ENCODE results near the gene TXNRD2.
"Not testable (repeated sequence)": the region's sequence is repeated elsewhere in the genome, so short reads cannot be mapped to it uniquely, and the experiment has no call there.

TXNRD2 gene

DNA sequence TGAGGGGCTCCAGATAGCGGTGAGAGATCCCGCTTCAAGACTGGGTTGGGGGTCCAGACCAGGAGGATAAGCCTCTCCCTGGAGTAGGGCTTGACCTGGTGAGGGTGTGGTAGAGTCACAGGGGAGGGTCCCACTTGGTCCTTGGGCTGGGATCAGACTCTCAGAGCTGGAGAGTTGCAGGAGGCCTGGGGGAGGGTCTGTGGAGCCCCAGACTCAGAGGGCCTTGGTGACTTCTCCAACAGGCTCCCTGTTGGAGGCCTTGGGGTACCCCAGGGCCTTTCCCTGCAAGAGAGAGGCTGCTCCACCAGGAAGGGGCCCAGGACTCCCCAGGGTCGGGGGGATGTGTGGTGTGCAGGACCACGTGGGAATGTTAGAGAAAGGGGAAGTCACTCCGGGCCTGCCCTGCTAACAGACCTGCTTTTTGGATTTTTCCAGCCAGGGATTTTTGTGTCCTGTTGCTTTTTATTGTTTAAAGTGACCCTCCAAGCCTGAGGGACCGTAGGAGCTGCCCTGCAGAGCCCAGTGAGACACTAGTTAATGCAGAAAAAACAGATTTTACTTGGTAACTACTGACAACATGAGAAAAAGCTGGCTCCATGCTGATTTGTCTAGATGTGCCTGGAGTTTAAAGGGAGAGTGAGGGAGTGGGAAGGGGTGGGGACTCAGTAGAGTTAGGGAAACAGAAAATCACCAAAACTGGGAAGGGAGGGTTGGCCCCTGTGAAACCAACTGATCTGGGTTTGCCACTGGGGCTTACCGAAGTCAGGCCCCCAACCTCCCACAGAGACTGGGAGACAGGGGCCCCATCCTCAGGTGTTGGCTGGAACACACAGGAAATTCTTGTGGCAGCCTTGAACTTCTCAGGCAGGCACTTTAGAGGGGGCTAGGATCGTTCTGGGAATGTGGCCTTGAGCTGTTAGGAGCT lies 801 bp upstream of the TXNRD2 start:
- no peak for DNase-seq

DNA sequence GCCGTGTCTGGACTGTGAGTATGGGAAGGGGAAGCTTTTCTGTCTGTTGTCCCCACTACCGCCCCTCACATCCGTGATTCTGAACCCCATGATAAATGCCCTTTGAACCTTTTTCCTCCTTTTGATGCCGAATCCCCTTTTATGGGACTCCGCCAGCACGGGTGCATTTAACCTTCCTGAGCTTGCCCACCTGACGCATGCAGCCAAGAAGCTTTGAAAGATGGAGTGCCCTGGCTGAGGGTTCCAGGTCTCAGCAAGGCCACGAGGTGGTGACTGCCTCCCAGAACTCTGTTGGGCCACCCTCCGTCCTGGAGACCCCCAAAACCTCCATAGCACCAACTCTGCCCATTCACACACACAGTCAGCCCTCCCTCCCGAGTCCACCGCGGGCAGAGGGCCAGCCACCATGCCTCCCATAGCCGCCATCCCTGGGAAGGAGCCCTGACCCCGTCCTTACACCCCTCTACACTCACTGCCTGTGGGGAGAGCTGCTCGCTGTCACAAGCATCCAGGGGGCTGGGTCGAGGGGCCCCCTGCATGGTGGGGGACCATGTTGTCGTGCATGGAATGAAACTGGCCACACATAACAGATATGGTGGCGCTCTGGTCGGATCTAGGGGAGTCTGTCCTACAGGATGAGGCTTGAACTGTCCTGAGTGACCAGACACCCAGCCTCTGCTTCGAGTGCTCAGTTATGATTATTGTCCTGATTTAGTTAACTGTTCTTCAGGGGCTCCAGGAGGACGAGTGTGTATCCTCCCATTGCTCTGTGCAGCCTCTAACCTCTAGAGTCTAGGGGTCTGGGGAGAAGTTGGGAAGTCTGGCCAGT lies 868 bp downstream of the TXNRD2 start:
- no peak for DNase-seq

GRCh38 chr22:19937616-19938473 lies 3.8 kb downstream of the TXNRD2 start:
- DNase-seq = no peak

GRCh38 chr22:19936513-19936912 lies 5.1 kb downstream of the TXNRD2 start:
- no peak for DNase-seq

- DNase-seq = not testable (repeated sequence)
Measured at GRCh38 chr22:19935123-19935718, 6.4 kb downstream of the TXNRD2 start.

DNA sequence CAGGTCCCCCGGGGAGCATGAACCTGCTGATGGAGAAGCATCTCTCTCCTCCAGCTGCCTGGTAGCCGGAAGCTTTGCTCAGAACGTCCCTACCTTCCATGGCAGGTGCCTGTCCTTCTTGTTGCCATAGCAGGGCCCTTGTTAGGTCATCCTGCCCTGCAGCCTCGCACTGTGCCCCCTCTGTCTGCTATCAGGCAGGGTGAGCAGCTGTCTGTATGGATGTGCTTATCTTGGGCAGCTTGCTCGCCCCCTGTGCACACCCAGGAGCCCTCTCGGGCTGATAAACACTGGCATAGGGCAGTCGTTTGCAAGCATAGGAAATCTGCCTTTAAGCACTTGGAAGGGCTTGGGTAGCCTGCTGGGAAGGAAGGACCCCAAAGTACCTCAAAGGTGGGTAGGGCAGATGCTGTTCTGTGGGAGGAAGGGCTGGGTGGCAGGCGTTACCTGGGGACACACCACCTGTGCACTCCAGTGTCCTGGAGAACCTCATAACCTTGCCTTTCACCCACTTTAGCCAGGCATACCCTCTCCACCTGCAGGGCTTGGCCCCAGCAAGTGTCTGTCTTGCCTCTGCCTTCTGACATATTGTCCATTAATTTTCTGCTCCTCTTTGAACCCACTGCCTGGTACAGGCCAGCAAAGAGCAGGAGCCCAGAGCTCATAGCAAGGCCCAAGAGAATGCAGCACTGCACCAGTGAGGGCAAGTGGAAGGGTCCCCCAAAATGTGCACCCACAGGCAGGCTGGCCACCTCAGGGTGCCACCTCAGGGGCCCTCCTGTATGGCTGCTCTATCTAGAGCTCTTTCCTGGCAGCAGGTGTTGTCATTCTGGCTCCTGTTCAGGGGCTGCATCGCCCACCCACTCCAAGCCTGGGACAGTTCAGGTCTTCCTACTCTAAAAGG lies 8.0 kb downstream of the TXNRD2 start:
- no peak for DNase-seq

- DNase-seq = no peak
Measured at GRCh38 chr22:19932367-19933206, 9.0 kb downstream of the TXNRD2 start.

DNA sequence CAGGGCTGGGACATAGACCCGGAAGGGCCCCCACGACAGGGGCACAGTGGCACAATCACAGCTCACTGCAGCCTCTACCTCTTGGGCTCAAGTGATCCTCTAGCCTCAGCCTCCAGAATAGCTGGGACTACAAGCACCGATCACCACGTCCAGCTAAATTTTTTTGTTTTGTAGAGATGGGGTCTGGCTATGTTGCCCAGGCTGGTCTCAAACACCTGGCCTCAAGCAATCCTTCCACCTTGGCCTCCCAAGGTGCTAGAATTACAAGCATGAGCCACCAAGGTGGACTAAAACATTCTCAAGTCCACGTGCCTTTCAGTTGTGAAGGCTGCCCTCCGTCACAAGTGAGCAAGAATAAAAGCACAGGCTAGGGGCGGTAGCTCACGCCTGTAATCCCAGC lies 10.1 kb downstream of the TXNRD2 start:
- DNase-seq = no peak

- no peak for DNase-seq
Measured at GRCh38 chr22:19930551-19931486, 10.8 kb downstream of the TXNRD2 start.

DNA sequence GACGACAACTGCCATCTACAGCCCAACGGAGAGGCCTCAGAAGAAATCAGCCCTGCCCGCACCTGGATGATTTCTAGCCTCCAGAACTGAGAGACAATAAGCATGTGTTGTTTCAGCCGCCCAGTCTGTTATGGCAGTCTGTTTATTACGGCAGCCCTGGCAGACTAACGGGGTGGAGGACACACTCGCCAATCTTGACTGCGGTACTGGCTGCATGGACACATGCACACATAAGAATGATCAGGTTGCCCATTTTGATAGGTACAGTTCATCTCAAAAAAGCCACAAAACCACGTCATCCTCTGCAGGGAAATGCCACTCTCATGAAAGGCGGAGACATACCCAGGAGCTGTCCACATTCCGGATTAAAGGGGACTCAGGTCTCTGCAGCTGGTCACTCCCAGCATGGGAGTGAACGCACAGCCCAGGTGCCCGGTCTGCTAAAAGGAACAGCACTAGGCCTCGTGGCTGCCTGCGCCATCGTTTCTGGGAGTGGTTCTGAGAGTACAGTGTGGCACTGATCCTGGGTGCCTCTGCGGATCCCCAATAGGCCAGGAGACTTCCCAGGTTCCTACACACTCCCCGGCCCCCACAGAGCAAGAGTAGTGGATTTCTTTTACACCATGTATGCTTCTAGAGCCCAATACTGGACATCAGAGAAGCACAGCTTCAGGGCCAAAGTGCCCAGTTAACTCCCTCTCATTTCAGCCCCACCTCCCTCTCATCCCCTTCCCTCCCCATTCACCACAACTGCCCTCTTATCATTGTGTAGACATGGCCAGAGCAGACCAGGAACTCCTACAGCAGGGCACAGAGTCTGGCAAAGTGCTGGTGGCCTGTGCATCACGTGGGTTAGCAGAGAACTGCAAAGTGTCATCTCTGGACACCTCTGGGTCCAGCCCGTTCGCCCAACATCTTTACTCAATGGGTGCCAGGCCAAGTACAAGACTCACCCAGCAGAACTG lies 11.8 kb downstream of the TXNRD2 start:
- no peak for DNase-seq

- no peak for DNase-seq
Measured at GRCh38 chr22:19928207-19928606, 13.4 kb downstream of the TXNRD2 start.

GRCh38 chr22:19927696-19928095 lies 13.9 kb downstream of the TXNRD2 start:
- DNase-seq = no peak

DNA sequence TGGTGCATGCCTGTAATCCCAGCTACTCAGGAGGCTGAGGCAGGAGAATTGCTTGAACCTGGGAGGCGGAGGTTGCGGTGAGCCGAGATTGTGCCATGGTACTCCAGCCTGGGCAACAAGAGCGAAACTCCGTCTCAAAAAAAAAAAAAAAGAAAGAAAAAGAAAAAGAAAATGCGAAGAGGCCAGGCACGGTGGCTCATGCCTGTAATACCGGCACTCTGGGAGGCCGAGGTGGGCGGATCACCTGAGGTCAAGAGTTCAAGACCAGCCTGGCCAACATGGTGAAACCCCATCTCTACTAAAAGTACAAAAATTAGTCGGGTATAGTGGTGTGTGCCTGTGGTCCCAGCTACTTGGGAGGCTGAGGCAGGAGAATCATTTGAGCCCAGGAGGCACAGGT lies 15.6 kb downstream of the TXNRD2 start:
- DNase-seq = not testable (repeated sequence)

- DNase-seq = no peak
Measured at GRCh38 chr22:19923914-19924513, 17.6 kb downstream of the TXNRD2 start.

DNA sequence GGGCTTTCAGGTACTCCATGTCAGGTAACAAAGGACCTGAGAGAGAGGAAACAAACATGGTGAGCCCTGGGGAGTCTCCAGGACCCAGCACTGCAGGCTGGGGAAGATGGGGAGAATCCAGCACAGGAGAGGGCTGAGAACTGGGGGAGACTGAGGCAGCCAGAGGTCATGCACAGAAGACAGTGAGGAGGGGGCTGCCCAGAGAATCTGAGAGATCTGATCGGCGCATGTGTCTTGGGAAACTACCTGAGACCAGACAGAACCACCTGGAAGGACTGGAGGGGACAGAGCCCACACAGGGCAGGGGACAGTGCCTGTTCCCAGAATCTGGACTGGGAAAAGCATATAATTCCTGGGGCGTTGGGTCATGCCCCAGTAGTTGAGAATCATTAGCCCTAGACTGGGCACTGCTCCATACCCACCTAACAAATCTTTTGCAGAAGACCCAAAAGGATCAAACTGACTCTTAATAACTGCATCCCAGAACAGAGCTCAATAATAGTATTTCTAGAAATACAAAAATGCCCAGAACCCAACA lies 20.0 kb downstream of the TXNRD2 start:
- DNase-seq = no peak

DNA sequence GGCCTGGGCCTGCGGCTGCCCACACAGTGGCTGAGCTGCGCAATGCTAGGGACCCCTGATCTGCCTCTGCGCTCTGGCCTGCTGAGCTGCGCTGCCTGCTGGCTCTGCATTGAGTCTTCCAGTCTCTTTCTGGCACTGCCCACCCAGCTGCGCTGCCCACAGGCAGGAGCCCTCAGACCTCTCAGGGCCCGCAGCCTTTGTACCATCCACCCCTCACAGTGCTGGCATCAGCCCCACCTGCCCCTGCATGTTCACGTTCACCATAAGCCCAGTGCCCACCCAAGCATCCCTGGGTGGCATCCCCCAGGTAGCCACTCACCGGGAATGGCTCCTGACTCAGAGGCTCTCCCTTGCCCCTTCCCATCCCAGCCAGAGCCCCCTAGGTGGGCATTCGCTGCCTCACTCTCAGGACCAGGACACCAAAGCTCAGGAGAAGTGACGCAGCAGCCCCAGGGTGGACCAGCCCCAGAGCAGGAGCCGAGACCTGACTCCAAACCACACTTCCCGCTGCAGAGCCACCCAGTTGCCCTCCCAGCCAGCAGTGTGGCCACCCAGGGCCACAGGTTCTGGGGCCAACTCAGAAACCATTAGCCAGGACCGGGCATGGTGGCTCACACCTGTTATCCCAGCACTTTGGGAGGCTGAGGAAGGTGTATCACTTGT lies 21.8 kb downstream of the TXNRD2 start:
- no peak for DNase-seq
